Medulla oblongata (tissue), 1 donor: ENCODE results near the gene ERGIC1.
A peak's percentile ranks its signal among the peaks of the same experiment; 100 is the strongest.

Experiments
- DNase-seq: peaks from one replicate; pipeline ENCODE4 v3.0.0-alpha.2; 2015; ENCODE audit errors: extremely low spot score

The ERGIC1 gene

DNA sequence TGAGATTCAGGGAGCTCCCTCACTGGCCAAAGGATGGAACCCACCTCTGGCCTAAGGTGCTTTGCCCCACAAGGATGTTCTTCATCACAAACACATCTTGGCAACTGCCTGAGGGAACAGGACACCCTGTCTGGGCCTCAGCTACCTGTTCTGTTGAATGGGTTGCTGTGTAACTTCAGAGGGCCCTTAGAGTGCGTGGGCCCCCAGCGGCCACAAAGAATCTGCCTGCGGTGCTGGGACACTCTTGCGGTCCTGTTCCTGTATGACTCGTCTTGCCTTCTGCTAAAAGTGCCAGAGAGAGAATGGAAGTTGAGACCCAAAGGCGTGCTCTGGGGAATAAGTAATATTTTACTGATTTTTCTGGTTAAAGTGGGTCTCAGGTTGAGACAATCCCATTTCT, 111.1 kb downstream of the ERGIC1 start:
- DNase-seq: no peak

- DNase-seq: no peak
Measured at GRCh38 chr5:172946146-172946545, 112.1 kb downstream of the ERGIC1 start.

- DNase-seq: no peak
Measured at GRCh38 chr5:172949426-172949825, 115.4 kb downstream of the ERGIC1 start.

GRCh38 chr5:172950176-172950965, 116.3 kb downstream of the ERGIC1 start:
- DNase-seq: no peak

DNA sequence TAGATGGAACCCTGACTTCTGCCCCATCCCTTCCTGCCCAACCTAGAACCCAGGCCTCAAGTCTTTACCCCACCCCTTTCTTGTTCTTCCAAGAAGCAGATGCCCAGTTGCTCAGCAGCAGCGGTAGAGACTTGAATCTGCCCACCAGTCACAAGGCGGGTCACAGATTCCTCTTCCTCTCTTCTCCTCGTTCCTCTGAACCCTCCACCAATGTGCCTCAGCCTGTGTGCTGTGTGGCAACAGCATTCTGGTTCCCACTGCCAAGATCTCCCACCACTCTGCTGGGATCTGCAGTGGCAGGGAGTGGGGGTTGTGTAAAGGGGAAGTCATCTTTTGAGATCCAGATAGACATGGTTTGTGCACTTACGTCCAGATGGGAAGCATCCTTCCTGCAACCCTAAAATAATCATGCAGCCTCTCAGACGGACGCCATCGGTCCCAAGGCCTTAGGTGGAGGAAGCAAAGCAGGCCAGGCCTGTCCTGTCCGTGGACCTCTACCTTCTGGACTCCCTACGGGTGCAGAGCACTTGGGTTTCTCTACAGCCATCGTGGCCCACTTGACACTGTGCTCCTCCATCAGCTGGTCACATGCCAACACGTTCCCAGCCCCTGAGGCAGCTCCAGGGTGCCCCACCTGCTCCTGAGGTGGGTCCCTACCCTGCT, 117.5 kb downstream of the ERGIC1 start:
- no peak for DNase-seq

GRCh38 chr5:172952034-172952511, 118.0 kb downstream of the ERGIC1 start:
- no peak for DNase-seq

GRCh38 chr5:172953776-172954675, 120.0 kb downstream of the ERGIC1 start:
- no peak for DNase-seq

DNA sequence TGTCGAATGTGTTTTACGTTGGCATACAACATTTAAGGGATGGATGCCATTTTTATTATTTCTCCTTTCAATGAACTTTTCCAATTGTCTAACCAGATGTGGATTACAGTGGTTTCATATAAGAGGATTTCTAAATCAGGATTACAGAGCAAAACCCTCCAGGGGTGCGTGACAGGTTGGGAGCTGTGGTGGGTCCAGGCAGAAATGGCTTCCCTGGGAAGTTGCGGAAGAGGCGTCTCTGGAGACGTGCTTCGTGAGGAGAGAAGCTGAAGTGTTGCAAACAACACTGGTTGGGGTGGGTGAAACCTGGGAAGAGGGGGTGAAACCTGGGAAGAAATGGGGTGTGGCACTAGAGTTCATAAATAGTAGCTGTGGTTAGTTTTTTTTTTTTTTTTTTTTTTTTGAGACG, 120.7 kb downstream of the ERGIC1 start:
- no peak for DNase-seq

- DNase-seq: no peak
Measured at GRCh38 chr5:172956228-172956627, 122.2 kb downstream of the ERGIC1 start.

DNA sequence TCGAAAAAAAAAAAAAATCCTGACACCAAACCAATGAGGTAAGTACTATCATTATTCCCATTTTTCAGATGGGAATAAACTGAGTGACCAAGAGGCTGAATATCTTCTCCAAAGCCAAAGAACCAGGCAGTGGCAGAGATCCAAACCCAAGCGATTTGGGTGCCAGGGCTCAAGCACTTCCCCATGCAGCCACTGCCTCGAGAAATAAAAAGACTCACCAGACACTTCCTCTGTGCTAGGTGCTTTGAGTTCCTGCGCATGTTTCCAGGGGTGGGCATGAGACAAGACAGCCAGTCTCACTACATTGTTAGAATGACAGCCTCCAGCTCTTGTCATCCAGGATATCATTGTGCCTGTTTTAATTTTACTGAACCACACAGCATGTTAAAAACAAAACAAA, 122.9 kb downstream of the ERGIC1 start:
- DNase-seq: peak; percentile 74

GRCh38 chr5:172957458-172957857, 123.4 kb downstream of the ERGIC1 start:
- no peak for DNase-seq

GRCh38 chr5:172958331-172959046, 124.4 kb downstream of the ERGIC1 start:
- peak; percentile 33 for DNase-seq

GRCh38 chr5:172959824-172960799, 126.1 kb downstream of the ERGIC1 start:
- no peak for DNase-seq

DNA sequence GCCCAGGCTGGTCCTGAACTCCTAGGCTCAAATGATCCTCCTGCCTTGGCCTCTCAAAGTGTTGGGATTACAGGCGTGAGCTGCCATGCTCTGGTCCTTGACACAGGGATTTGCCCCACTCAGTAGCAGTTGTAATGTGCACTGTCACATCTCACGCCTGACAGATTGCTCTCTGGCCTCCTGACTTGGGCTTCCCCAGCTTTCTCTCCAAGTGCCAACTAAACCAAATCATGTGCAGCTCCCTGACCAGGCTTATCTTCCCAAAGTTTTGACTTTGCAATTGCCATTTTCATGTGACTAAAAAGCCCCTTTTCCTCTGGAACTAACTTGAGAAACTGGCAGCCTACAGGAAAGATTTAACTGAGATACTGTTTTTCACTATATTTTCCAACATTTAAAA, 135.9 kb downstream of the ERGIC1 start:
- no peak for DNase-seq

- DNase-seq: no peak
Measured at GRCh38 chr5:172971482-172971881, 137.4 kb downstream of the ERGIC1 start.

DNA sequence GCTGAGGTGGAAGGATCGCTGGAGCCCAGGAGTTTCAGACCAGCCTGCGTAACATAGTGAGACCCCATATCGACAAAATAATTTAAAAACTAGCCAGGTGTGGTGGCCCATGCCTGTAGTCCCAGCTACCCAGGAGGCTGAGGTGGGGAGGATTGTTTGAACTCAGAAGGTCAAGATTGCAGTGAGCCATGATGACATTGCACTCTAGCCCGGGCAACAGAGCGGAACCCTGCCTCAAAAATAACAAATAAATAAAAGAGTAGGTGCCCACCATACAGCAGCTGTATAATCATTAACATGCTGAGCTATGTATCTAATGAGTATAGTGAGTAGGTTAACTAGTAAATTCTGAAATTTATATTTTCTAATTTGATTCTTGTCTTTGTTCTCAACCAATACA, 138.5 kb downstream of the ERGIC1 start:
- DNase-seq: no peak

DNA sequence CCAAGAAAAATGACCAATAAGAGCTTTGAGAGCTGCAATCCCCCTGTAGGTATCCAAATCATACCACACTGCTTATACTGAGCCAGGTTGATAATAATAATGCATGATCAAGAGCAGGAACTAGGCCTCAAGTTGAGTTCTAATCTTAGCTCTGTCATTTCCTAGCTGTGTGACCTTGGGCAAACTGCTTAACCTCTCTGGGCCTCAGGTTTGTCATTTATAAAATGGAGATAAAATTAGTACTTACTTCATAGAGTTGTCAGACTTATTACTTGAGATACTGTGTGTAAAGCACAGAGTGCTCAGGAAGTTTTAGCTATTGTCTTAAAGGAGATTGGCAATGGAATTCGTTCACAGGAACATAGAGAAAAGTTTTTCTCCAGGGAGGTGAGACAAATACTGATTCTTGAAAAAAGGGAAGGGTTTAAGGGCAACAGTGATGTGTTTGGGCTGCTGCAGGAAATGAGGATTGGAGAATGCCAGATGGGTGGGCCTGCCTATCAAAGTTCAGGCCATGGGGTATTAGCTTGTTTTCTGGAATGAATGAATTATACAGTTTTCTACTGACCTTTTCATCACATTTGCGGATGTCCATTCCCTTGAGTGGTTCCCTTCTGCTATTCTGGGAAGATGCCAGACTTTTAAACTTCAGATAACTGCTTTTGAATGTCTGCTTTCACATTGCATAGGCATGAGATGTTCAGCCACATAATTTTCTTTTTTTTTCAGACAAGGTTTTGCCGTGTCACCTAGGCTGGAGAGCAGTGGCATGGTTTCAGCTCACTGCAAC, 139.3 kb downstream of the ERGIC1 start:
- DNase-seq: no peak

DNA sequence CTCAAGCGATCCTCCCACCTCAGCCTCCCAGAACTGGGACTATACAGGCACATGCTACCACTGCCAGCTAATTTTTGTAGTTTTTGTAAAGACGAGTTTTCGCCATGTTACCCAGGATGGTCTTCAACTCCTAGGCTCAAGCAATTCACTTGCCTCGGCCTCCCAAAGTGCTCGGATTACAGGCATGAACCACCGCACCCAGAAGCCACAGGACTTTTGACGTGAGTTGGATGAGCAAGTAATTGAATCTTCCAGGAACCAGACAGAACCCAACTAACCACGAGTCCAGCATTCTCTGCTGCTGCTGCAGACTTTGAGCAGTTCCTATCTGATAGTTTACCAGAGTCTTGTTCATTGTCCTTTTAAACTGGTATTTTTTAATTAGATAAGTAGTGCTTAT, 139.9 kb downstream of the ERGIC1 start:
- DNase-seq: no peak

DNA sequence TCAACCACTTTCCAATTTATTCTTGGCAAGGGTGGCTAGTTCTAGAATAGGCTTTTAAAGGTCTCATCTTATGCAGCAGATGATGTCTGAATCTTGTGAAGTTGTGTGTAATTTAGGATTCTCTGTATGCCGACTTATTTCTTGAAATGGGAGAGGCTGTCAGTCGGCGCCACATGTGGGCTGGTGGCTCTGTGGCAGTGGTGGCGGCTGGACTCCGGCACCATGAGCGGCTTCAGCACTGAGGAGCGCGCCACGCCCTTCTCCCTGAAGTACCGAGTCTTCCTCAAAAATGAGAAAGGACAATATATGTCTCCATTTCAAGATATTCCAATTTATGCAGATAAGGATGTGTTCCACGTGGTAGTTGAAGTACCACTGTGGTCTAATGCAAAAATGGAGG, 141.2 kb downstream of the ERGIC1 start:
- no peak for DNase-seq

DNA sequence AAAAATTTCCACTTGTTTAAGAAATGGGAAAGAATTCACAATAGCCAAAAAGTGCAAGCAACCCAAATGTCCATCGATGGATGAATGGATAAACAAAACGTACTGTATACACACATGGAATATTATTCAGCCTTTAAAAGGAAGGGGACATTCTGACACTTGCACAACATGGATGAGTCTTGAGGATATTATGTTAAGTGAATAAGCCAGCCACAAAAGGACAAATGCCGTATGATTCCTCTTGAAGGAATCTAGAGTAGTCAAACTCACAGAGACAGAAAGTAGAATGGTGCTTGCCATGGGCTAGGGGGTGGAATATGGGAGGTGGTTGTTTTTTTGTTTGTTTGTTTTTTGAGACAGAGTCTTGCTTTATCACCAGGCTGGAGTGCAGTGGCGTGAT, 145.7 kb downstream of the ERGIC1 start:
- DNase-seq: no peak
